Sciatic nerve (tissue), 2 donors: ENCODE results near the gene C20orf96. TPM values are rescaled to one million over a fixed set of nuclear protein-coding genes. Genes with fewer than 3 reads are reported as not detected.

Source experiments
- ATAC-seq: fragments of 200-7000 bp; cut with Tn5 transposase; one replicate; pipeline ENCODE4 v1.9.1; 2020; ENCODE audit warnings: mild to moderate bottlenecking, moderate library complexity
- DNase-seq: peaks from one replicate; pipeline ENCODE4 v3.0.0-alpha.2; 2020; ENCODE audit warnings: low spot score
- intact Hi-C: fragments of 100-400 bp; cut with DNase I; formaldehyde crosslinking; loops from one replicate; pipeline ENCODE4 v1.14.2; 2022
- total RNA-seq: library from RNA; stranded (reverse); fragmentation: NEBNext Ultra II Directional; extraction: Animal tissue kit (Norgen Biotek cat#: 25700); gene quantifications from one replicate; pipeline ENCODE4 v1.2.1, GENCODE V29; 2021
- donor health status: DM: no; HTN: no; CAD: no.
- donor health status: DM: no; HTN: no; CAD: no.

Gene C20orf96
- total RNA-seq, 1 donor from 2014 or later: 8.7 TPM

GRCh38 chr20:289693-290083 lies 862 bp downstream of the C20orf96 start:
- DNase-seq: no peak
- no peak for ATAC-seq
- intact Hi-C loops: no loop called here

DNA sequence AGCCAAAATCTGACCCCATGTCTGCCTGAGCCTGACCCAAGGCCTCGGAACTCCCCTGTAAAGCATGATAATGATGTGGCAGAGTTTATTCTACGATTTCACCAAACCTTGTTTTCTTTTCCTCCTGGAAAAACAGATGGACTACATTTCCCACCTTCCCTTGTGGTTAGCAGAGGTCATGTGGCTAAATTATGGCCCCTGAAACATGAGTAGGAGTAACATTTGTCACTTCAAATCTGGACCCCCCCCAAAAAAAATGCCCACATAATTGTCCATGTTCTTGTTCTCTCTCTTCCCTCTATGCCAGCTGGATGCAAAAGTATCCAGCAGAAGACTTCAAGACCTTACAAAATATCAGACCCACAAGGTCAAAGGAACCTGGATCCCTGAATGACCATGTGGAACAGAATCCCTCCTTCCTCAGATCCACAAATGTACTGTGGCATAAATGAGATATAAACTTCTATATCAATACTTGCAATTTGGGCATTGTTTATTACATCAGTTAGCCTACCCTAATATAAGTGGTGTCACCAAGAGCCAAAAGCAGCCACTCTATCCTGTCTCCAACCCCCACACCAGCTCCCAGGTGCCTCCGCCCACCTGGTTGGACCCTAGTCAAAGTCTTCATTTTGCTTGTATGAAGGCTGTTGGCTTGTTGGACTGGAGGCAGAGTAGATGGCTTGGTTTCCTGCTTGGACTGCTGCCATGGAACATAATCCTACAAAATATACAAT lies 1.4 kb downstream of the C20orf96 start:
- no peak for DNase-seq
- intact Hi-C loops: no loop called here
- no peak for ATAC-seq

DNA sequence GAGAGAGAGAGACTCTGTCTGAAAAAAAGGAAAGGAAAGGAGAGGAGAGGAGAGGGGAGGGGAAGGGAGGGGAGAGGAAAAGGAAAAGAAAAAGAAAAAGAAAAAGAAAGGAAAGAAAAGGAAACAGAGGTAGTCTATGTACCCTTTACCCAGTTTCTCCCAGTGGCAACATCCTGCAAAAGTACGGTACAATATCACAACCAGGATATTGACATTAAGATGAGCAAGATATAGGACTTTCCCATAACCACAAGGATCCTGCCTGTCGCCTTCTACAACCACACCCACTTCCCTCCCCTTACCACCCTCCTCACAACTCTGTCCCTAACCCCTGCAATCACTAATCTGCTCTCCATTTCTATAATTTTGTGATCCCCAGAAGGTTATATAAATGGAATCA lies 4.0 kb downstream of the C20orf96 start:
- ATAC-seq: no peak
- no peak for DNase-seq
- intact Hi-C loops: no loop called here

GRCh38 chr20:284172-284571 lies 6.4 kb downstream of the C20orf96 start:
- ATAC-seq: no peak
- intact Hi-C loops: no loop called here

DNA sequence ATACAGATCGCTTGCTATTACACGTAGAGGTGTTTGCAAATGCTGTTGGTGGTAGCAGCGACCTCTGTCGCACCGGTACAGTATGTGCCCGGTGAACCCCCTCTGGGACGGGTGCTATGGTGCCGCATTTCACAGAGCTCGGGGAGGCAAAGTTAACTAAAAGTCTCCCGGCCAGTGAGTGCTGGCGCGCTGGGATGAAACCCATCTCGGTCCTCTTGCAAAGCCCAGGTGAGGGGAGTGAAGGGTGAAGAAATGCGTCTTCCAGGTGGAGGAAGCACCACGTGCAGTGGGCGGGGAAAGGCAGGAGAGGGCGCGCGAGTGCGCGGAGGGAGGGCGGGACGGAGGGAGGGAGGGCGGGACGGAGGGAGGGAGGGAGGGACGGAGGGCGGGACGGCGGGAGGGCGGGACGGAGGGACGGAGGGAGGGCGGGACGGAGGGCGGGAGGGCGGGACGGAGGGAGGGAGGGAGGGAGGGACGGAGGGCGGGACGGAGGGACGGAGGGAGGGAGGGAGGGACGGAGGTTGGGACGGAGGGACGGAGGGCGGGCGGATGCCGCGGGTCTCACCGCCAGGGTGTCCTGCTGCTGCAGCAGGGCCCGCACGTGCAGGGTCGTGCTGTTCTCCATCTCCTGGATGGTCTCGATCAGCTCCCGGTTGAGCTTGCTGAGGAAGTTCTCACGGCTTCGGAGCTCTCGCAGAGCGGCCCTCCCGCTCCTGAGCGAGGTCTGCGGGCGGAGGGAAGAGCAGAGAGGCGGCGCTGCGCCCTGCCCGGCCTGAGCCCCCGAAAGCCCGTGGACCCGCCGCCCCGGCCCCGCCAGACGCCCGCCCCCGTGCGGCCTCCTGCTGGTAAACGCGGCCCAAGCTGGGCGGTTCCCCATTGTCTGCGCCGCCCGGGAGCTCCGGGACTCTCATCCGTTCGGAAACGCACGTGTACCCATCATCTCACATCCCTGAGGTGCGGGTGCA lies 11.7 kb downstream of the C20orf96 start:
- intact Hi-C loops: loop anchor here (10.0 kb wide), 1 partner anchor 56 kb away; no protein-coding TSS in a partner anchor
- peak; percentile 79 for ATAC-seq
- peak; percentile 85 for DNase-seq

More at GRCh38 chr20:284172-284571, 6.4 kb downstream of the C20orf96 start:
- DNase-seq: no peak

GRCh38 chr20:278181-278580 lies 12.4 kb downstream of the C20orf96 start:
- intact Hi-C loops: loop anchor here (10.0 kb wide), 1 partner anchor 57 kb away; no protein-coding TSS in a partner anchor
- DNase-seq (peak; percentile 59), ATAC-seq (peak; percentile 40)

DNA sequence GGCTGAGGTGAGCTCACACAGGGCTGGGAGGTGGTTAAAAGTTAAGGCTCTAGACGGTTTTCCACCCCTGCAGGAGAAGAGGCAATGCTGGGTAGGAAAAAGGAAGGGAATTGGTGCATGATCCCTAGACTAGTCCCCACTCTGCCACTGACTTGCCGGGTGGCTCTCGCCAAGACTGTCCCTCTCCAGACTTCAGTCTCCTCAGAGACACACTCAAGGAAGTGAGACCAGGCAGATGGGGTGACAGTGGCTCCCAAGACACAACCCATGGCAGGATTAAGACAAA lies 13.1 kb downstream of the C20orf96 start:
- ATAC-seq (no peak), DNase-seq (peak; percentile 38)
- intact Hi-C loops: loop anchor here (10.0 kb wide), 1 partner anchor 57 kb away; no protein-coding TSS in a partner anchor

- ATAC-seq (no peak), DNase-seq (peak; percentile 40)
- intact Hi-C loops: loop anchor here (10.0 kb wide), 1 partner anchor 58 kb away; no protein-coding TSS in a partner anchor
Measured at GRCh38 chr20:276620-277495, 13.7 kb downstream of the C20orf96 start.

- intact Hi-C loops: loop anchor here (10.0 kb wide), 1 partner anchor 59 kb away; no protein-coding TSS in a partner anchor
- no peak for DNase-seq
Measured at GRCh38 chr20:275791-276190, 14.8 kb downstream of the C20orf96 start.

DNA sequence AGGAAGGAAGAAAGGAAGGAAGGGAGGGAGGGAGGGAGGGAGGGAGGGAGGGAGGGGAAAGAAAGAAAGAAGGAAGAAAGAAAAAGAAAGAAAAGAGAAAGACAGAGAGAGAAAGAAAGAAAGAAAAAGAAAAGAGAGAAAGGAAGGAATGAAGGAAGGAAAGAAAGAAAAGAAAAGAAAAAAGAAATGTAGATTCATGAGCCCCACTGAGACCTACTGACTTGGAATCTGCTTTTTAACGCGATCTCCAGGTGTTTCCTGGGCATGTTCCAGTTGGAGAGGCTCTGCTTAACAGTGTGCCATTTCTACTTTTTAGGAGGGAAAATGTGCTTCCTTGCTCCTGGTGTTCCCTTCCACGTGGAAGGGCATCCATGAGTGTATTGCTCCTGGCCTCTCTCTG lies 16.7 kb downstream of the C20orf96 start:
- intact Hi-C loops: loop anchor here (10.0 kb wide), 1 partner anchor 61 kb away; no protein-coding TSS in a partner anchor
- no peak for DNase-seq

More at GRCh38 chr20:275791-276190, 14.8 kb downstream of the C20orf96 start:
- ATAC-seq: no peak

GRCh38 chr20:272718-273117 lies 17.8 kb downstream of the C20orf96 start:
- intact Hi-C loops: loop anchor here (10.0 kb wide), 1 partner anchor 62 kb away; no protein-coding TSS in a partner anchor
- ATAC-seq (no peak), DNase-seq (peak; percentile 43)

More for the DNA sequence above, 16.7 kb downstream of the C20orf96 start:
- no peak for ATAC-seq

DNA sequence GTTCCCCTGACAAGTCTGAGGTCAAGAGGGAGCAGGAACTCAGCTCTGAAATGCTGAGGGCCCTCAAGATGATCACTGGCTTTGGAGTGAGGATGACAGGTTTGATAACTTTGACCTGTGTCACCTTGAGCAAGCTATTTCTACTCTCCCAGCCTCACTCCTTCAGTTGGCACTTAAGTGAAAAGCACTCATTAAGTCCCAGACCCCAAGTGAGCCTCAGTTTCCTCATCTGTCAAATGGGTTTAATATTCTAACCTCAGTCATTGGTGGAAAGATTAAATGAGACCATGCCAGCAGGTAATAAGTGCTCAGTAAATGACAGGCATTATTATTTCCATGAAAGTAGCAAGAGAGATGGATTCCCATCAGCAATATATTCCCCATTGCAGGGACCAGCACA lies 19.0 kb downstream of the C20orf96 start:
- intact Hi-C loops: loop anchor here (10.0 kb wide), 1 partner anchor 63 kb away; no protein-coding TSS in a partner anchor
- ATAC-seq (no peak), DNase-seq (no peak)

DNA sequence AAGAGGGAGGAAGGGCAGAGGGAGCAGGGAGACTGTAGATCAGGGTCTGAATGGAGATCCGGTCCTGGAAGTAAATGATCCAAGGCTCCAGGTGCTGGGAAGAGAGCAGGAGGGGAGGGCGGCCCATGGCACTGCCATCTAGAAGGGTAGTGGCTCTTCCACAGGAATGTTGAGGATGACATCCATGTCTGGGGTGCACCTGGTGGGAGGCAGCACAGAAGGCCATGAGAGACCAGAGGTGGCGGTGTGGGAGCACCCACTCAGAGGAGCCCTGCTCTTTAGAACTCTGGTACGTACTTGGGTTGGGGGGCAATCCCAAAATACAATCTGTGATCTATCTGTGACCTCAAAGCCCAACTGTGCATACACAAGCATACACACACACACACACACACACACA lies 19.5 kb downstream of the C20orf96 start:
- no peak for ATAC-seq
- no peak for DNase-seq
- intact Hi-C loops: loop anchor here (10.0 kb wide), 1 partner anchor 64 kb away; no protein-coding TSS in a partner anchor

- ATAC-seq (no peak), DNase-seq (no peak)
- intact Hi-C loops: loop anchor here (10.0 kb wide), 1 partner anchor 64 kb away; no protein-coding TSS in a partner anchor
Measured at GRCh38 chr20:270517-270916, 20.0 kb downstream of the C20orf96 start.

- ATAC-seq (peak; percentile 95), DNase-seq (peak; percentile 93)
- intact Hi-C loops: no loop called here
Measured at GRCh38 chr20:266596-267562, 23.7 kb downstream of the C20orf96 start.

DNA sequence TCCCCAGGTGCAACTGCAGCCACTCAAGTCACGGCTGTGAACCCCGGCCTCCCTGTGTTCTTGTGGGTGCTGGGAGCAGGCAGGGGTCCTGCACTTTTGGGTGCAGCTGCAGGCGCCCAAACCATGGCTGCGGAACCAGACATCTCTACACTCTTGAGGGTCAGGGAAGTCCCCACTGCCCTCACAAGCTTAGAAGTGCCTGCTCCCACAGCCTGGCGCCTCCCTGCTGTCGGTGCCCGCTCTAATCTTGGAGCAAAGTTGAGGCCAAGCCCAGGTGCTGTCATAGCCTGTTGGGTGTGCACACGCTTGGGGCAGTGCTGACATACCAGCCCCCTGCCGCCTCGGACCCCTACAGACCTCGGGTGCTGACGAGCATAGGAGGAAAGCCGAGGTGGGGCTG lies 26.8 kb downstream of the C20orf96 start:
- ATAC-seq: no peak
- intact Hi-C loops: no loop called here

DNA sequence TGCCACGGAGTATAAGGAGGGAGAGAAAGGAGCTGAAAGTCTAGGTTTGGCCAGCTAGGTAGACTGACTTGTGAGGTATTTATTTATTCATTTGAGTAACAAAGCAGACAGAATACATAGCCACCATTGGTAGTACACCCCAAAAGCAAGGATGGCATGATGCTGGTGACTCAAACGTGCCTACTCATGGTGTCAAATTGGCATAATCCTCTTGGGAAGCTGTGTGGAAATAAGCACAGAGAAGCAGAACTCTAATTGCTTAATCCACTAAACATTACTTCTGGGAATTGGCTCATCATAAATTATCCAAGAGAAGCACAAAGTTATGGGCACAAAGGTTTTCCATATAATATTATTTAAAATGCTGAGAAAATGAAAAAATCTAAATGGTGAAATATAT lies 30.6 kb downstream of the C20orf96 start:
- intact Hi-C loops: no loop called here
- no peak for DNase-seq
- ATAC-seq: no peak

More for the DNA sequence above, 26.8 kb downstream of the C20orf96 start:
- no peak for DNase-seq
